ENCODE results near the gene CDK14. TPM values are rescaled to one million over a fixed set of nuclear protein-coding genes. Genes with fewer than 3 reads are reported as not detected.

The CDK14 gene
- total RNA-seq, 4 donors from 2014 or later = 0.18 to 74.3 (median 7.3) TPM

GRCh38 chr7:90564455-90564854, 31.7 kb upstream of the CDK14 start:
- H3K4me1 ChIP-seq = no peaks in the 10 kb centered on the region
- H3K9me3 ChIP-seq = no peaks in the 10 kb centered on the region
- H3K36me3 ChIP-seq = no peaks in the 10 kb centered on the region
- DNase-seq = no peak
- no peaks in the 10 kb centered on the region for H3K27me3 ChIP-seq
- TF ChIP-seq POLR2A (IDR thresholded peaks at IDR 0.05) = no peak
- TF ChIP-seq, protein P1, sequence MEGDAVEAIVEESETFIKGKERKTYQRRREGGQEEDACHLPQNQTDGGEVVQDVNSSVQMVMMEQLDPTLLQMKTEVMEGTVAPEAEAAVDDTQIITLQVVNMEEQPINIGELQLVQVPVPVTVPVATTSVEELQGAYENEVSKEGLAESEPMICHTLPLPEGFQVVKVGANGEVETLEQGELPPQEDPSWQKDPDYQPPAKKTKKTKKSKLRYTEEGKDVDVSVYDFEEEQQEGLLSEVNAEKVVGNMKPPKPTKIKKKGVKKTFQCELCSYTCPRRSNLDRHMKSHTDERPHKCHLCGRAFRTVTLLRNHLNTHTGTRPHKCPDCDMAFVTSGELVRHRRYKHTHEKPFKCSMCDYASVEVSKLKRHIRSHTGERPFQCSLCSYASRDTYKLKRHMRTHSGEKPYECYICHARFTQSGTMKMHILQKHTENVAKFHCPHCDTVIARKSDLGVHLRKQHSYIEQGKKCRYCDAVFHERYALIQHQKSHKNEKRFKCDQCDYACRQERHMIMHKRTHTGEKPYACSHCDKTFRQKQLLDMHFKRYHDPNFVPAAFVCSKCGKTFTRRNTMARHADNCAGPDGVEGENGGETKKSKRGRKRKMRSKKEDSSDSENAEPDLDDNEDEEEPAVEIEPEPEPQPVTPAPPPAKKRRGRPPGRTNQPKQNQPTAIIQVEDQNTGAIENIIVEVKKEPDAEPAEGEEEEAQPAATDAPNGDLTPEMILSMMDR (IDR thresholded peaks at IDR 0.05) = no peak
- no peak overlapping the region for H3K4me3 ChIP-seq
- no peak overlapping the region for H3K27ac ChIP-seq

- Histone ChIP-seq H3K27me3 (no peaks in the 10 kb centered on the region), H3K27ac (no peak overlapping the region), H3K9me3 (no peaks in the 10 kb centered on the region), H3K36me3 (no peaks in the 10 kb centered on the region), H3K4me1 (no peaks in the 10 kb centered on the region), H3K4me3 (no peak overlapping the region)
- TF ChIP-seq POLR2A (IDR thresholded peaks at IDR 0.05) = no peak
- TF ChIP-seq, protein P1 (IDR thresholded peaks at IDR 0.05) = no peak
- DNase-seq = no peak
Observed at GRCh38 chr7:90568213-90568612, 27.9 kb upstream of the CDK14 start.

DNA sequence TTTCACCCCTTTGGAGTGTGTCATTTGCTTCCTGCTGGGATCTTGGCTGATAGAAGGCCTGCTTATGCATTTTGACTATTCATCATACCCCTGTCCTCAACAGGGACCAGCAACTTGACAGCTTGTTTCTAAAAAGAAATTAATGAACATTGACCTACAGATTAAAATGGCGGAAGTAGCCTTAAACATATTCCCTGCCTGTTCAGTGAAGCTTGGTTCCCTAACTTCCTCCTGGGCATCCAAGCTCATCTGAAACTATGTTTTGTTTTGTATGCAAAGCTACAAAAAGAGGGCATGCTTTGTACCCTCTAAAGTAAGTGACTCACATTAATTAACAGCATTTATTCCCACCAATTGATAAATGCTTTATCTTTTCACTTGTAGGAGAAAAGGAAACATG, 26.8 kb upstream of the CDK14 start:
- no peaks in the 10 kb centered on the region for H3K4me1 ChIP-seq
- H3K4me3 ChIP-seq = no peak overlapping the region
- no peaks in the 10 kb centered on the region for H3K27me3 ChIP-seq
- no peak overlapping the region for H3K27ac ChIP-seq
- TF ChIP-seq POLR2A (IDR thresholded peaks at IDR 0.05) = no peak
- TF ChIP-seq, protein P1 (IDR thresholded peaks at IDR 0.05) = no peak
- DNase-seq = no peak
- no peaks in the 10 kb centered on the region for H3K36me3 ChIP-seq
- no peaks in the 10 kb centered on the region for H3K9me3 ChIP-seq

GRCh38 chr7:90570373-90570959, 25.7 kb upstream of the CDK14 start:
- H3K4me1 ChIP-seq = no peaks in the 10 kb centered on the region
- H3K27ac ChIP-seq = no peak overlapping the region

GRCh38 chr7:90574146-90574819, 21.8 kb upstream of the CDK14 start:
- no peak for TF ChIP-seq POLR2A (IDR thresholded peaks at IDR 0.05)
- TF ChIP-seq, protein P1 (IDR thresholded peaks at IDR 0.05) = no peak
- Histone ChIP-seq H3K9me3 (no peaks in the 10 kb centered on the region), H3K4me1 (no peaks in the 10 kb centered on the region), H3K27ac (no peak overlapping the region), H3K4me3 (no peak overlapping the region), H3K27me3 (no peaks in the 10 kb centered on the region), H3K36me3 (no peaks in the 10 kb centered on the region)
- no peak for DNase-seq

More at GRCh38 chr7:90570373-90570959, 25.7 kb upstream of the CDK14 start:
- TF ChIP-seq, protein P1 (IDR thresholded peaks at IDR 0.05) = no peak
- TF ChIP-seq POLR2A (IDR thresholded peaks at IDR 0.05) = no peak
- Histone ChIP-seq H3K4me3 (no peak overlapping the region), H3K27me3 (no peaks in the 10 kb centered on the region), H3K9me3 (no peaks in the 10 kb centered on the region), H3K36me3 (no peaks in the 10 kb centered on the region)
- no peak for DNase-seq
